GM21737 (cell line): Measurements from ENCODE around the gene UBAC2.
"Not testable (repeated sequence)": the region's sequence is repeated elsewhere in the genome, so short reads cannot be mapped to it uniquely, and the experiment has no call there.

Experiments used
- ATAC-seq: cut with Tn5 transposase; IDR thresholded peaks from one replicate; pipeline ENCODE4 v1.9.1; 2021; ENCODE audit warnings: mild to moderate bottlenecking, moderate library complexity; ENCODE audit not compliant: unreplicated experiment

Gene UBAC2

DNA sequence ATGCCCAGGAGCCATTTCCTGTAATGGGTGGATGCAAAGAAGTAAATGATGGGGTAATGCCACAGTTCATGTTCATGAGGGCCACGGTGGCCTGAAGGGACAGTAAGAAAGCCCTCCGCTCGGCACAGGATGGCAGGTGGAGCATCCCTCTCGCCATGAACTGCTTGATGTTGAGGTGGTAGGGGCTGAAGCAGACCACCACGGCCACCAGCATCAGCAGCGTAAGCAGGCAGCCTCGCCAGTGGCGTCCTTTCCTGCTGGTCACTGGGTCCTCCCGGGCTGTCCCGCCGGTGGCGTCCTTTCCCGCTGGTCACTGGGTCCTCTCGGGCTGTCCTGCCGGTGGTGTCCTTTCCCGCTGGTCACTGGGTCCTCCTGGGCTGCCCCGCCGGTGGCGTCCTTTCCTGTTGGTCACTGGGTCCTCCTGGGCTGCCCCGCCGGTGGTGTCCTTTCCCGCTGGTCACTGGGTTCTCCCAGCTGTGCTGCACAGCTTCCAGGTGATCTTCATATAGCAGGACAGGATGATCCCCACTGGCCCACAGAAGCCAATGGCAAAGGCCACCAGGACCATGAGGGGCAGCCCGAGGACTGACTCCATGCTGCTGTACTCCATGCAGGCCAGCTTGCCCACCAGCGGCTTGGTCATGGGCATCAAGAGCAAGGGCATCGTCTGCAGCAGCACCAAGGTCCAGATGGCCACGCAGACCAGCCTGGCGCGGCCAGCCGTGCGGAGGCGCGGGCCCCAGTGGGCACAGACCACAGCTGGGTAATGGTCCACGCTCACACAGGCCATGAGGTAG lies 207.4 kb downstream of the UBAC2 start:
- no peak for ATAC-seq

- no peak for ATAC-seq
These were observed 208.0 kb downstream of the UBAC2 start for GRCh38 chr13:99408703-99409000.

GRCh38 chr13:99409461-99410083 lies 208.9 kb downstream of the UBAC2 start:
- ATAC-seq: not testable (repeated sequence)

GRCh38 chr13:99410646-99411475 lies 210.2 kb downstream of the UBAC2 start:
- ATAC-seq: not testable (repeated sequence)

DNA sequence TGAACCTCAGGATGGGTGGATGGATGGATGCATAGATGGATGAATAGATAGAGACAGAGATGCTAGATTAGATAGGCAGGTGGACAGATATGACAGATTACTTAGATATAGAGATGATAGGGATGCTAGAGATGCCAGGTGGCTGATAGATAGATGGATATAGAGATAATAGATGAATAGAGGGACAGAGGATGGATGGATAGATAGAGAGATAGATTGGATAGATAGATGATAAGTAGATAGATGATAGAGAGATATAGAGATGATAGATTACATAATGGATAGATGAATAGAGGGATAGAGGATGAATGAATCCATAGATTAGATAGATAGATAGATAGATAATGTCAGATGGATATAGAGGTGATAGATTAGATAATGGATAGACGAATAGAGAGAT lies 212.2 kb downstream of the UBAC2 start:
- ATAC-seq: no peak

- ATAC-seq: no peak
These were observed 213.7 kb downstream of the UBAC2 start for GRCh38 chr13:99414048-99414995.

- ATAC-seq: no peak
These were observed 214.5 kb downstream of the UBAC2 start for GRCh38 chr13:99415014-99415650.

- no peak for ATAC-seq
These were observed 215.2 kb downstream of the UBAC2 start for GRCh38 chr13:99415851-99416331.

DNA sequence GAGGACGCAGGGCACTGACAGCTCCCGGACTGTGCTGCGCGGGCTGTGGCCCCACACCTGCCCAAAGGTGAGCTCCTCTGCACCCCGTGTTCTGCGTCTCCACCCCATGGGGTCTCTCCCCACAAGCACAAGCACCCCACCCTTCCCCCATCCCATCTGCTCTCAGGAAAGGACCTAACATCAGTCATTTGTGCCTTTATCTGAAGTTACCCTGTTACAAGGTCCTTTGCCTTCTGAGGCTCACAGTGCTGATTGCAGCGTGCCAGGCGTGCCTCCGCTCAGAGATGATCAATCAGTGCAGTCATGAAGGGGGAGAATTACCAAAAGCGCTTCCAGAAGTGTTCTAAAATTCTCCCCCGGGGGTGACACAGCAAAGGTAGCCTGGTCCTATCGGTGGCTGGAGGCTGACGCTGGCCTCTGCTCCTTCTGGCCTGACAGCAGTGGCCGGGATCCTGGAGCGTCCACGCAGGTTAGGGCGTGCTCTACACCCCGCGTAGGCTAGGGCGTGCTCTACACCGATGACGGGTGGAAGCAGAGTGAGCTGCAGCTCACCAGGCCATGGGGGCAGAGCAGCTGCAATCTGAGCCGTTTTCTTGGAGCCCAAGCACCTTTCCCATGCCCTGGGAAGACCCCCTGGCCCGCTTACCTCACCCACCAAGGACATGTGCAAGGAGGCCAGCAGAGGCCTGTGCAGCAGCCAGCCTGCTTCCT lies 215.9 kb downstream of the UBAC2 start:
- ATAC-seq: no peak

DNA sequence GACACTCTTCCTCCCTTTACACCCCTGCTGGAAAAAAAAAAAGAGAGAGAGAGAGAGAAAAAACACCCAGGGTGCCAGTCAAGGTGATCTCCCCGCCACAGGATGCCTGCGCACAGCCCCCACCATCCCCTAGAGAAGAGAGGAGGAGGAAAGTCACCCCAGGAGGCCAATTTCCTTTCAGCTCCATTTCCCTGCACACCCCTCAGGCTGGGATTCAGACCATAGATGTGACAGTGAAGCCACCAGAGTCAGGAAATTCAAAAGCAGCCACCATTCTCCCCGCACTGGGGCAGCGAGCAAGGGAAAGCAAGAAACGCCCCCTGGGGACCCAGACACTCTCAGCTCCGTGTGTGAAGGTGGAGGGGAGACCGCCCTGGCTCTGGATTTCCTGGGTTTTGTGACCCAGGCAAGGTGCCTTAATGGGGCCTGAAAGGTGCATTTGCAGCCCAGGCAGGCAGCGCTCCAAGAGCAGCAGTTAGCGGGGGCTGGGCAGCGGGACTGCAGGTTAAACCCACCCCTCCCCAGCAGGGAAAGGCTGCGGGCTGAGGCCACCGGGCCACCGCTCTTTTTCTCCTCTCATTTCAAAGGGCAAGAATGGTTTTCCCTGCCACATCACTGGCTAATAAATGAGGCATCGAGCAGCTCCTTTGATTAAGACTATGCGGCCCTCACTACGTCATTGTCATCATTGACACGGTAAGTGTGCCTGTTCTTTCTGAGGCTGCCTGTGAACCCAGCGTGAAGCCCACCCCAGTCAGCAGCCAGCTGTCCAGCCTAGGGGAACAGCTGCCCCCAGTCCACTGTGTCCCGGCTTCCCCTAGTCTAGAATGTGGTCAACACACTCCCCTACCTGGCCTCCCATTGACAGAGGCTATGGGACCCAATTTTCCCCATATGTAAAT lies 216.8 kb downstream of the UBAC2 start:
- ATAC-seq: no peak

- no peak for ATAC-seq
These were observed 217.6 kb downstream of the UBAC2 start for GRCh38 chr13:99418103-99418842.

GRCh38 chr13:99418843-99419140 lies 218.1 kb downstream of the UBAC2 start:
- no peak for ATAC-seq

- no peak for ATAC-seq
These were observed 219.1 kb downstream of the UBAC2 start for GRCh38 chr13:99419591-99420243.

DNA sequence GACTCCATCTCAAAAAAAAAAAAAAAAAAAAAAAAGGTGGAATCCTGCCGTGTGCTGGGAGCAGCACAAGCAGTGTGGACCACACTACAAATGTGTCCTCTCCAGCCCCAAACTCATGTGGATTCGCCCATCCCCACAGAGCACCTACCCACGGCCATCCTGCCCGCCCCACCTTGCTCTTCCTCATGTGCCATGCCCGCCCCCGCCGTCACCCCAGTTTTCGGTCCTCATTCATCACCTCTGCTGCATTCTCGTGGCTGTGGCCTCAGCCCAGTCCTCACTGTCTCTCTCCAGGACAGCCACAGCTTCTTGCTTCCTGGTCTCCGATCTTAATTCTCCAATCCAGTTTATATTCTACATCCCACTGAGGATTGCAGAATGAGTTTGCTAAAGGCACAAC lies 220.6 kb downstream of the UBAC2 start:
- ATAC-seq: no peak

DNA sequence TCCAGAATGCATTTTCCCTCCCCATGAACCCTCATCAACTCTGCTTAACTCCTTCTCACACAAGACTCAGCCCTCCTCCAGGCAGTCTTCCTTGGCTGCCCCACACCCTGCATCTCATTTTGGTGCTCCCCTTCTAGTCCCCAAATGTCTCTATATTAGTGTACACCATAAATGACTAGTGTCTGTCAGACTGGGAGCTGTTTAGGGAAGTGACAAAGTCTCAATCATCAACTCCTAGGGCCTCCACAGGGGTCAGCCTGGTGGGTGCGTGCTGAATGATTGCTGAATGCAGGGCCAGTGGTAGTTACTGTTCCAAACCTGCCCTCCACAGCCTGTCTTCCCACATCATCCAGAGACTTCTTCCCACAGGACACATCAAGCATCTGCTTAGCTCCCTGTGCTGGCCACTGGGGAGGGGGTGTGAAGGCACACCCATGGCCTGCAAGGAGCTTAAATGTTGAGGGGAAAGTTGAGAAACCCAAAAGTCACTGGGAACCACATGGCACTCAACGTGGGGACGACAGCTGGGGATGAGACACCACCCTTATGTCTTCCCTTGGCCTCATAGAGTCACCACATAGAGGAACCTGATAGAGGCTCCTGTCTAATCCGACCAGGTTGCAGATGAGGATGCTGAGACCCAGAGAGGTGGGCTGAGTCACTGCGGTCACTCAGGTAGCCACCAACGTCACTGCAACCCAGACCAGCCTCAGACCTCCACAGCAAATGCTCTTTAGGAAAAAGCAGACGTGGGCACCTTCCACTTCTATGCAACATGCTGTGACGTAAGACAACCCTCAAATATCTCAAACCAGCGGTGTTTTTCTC lies 221.3 kb downstream of the UBAC2 start:
- no peak for ATAC-seq

DNA sequence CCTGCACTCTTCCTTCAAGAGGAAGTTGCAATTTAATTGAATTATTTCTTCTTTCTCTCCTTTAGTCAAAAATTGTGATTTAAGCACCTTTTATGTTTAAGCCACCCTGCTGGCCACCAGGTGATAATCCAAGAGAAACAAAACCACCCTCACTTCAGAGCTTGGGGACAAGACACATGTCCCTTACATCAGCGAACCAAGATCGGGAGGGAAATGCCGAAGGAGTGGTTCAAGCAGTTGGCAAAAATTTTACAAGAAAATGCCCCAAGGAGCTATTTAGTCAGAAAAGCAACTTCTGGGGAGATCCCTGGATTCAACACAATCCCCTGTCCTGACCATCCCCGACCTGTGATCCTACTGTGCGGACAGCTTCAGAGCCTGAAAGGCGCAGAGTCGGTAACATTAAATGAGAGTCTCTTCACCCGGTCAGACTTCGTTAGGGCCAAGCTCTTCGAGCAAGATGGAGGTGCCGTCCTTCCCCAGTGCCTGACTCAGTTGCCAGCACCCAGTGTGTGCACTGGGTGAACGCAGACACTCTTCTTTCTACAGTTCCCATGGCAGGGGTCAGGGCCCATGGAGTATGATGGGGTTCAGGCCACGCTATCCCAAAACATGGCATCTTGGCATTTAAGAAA lies 222.0 kb downstream of the UBAC2 start:
- no peak for ATAC-seq
